ENCODE results near the gene WBP11.

WBP11 gene

GRCh38 chr12:14774074-14774905, 29.0 kb downstream of the WBP11 start:
- no peak for TF ChIP-seq CTCF (IDR thresholded peaks at IDR 0.05; ENCODE audit: insufficient read depth, missing control alignments)
- DNase-seq (ENCODE audit: insufficient read length, low spot score) (no peak), FAIRE-seq (no peak)

GRCh38 chr12:14773685-14774073, 29.6 kb downstream of the WBP11 start:
- DNase-seq (ENCODE audit: insufficient read length, low spot score): no peak
- TF ChIP-seq CTCF (IDR thresholded peaks at IDR 0.05; ENCODE audit: insufficient read depth, missing control alignments): no peak
- FAIRE-seq: no peak

GRCh38 chr12:14772946-14773345, 30.3 kb downstream of the WBP11 start:
- FAIRE-seq: no peak
- DNase-seq (ENCODE audit: insufficient read length, low spot score): no peak
- no peak for TF ChIP-seq CTCF (IDR thresholded peaks at IDR 0.05; ENCODE audit: insufficient read depth, missing control alignments)

- TF ChIP-seq CTCF (IDR thresholded peaks at IDR 0.05; ENCODE audit: insufficient read depth, missing control alignments): no peak
- FAIRE-seq (no peak), DNase-seq (ENCODE audit: insufficient read length, low spot score) (no peak)
Measured at GRCh38 chr12:14771651-14772137, 31.6 kb downstream of the WBP11 start.

- TF ChIP-seq CTCF (IDR thresholded peaks at IDR 0.05; ENCODE audit: insufficient read depth, missing control alignments): no peak
- DNase-seq (ENCODE audit: insufficient read length, low spot score): no peak
- no peak for FAIRE-seq
Measured at GRCh38 chr12:14770496-14771461, 32.5 kb downstream of the WBP11 start.

- DNase-seq (ENCODE audit: insufficient read length, low spot score) (no peak), FAIRE-seq (no peak)
- TF ChIP-seq CTCF (IDR thresholded peaks at IDR 0.05; ENCODE audit: insufficient read depth, missing control alignments): peak; percentile 39
Measured at GRCh38 chr12:14769969-14770495, 33.2 kb downstream of the WBP11 start.

Data from D721Med (cell line).